AG09319 (cell line): Measurements from ENCODE around the gene AHCYL1.

Experiments used
- DNase-seq: peaks from one replicate; pipeline ENCODE4 v3.0.0-alpha.2; 2010; ENCODE audit warnings: low read depth; ENCODE audit errors: extremely low read depth
- CTCF ChIP-seq: IDR thresholded peaks from 2 replicates; pipeline ENCODE4 v1.5.1; 2011; ENCODE audit warnings: low read depth, mild to moderate bottlenecking, inconsistent platforms, low read length, moderate library complexity

AHCYL1 gene

GRCh38 chr1:109960745-109961094, 23.8 kb upstream of the AHCYL1 start:
- no peak for DNase-seq
- TF ChIP-seq CTCF: no peak

GRCh38 chr1:109963864-109964263, 20.7 kb upstream of the AHCYL1 start:
- no peak for TF ChIP-seq CTCF
- DNase-seq: no peak

GRCh38 chr1:109969146-109969829, 15.3 kb upstream of the AHCYL1 start:
- no peak for TF ChIP-seq CTCF
- peak; percentile 62 for DNase-seq

GRCh38 chr1:109969907-109970306, 14.7 kb upstream of the AHCYL1 start:
- no peak for DNase-seq
- no peak for TF ChIP-seq CTCF

- TF ChIP-seq CTCF: no peak
- DNase-seq: no peak
Measured at GRCh38 chr1:109971559-109971958, 13.0 kb upstream of the AHCYL1 start.

- TF ChIP-seq CTCF: no peak
- DNase-seq: no peak
Measured at GRCh38 chr1:109974191-109974590, 10.4 kb upstream of the AHCYL1 start.

GRCh38 chr1:109975718-109976117, 8.8 kb upstream of the AHCYL1 start:
- DNase-seq: peak; percentile 47

More at GRCh38 chr1:109975718-109976117, 8.8 kb upstream of the AHCYL1 start:
- no peak for TF ChIP-seq CTCF
